Measurements from ENCODE around the gene MBNL1. TPM values are rescaled to one million over a fixed set of nuclear protein-coding genes. Genes with fewer than 3 reads are reported as not detected.
A peak's percentile ranks its signal among the peaks of the same experiment; 100 is the strongest.

Gene MBNL1
- polyA plus RNA-seq, 4 donors: 39.6 to 48.7 (median 40.6) TPM

- H3K36me3 ChIP-seq (ENCODE audit: control insufficient read depth in 3 of 3, insufficient read depth in 2 of 3, low read depth in 1 of 3, low read length in 3 of 3): peaks cover 0 to 2% (median 0%) of the 10 kb centered on the region in 3 donors
- no peaks in the 10 kb centered on the region for H3K9me3 ChIP-seq (ENCODE audit: control insufficient read depth in 2 of 2, insufficient read depth in 1 of 2, low read depth in 1 of 2, low read length in 1 of 2)
- DNase-seq (no peak), FAIRE-seq (no peak)
- H3K4me1 ChIP-seq (ENCODE audit: control insufficient read depth in 3 of 3, insufficient read depth in 2 of 3, low read depth in 1 of 3, low read length in 2 of 3): peaks cover 0 to 9% (median 0%) of the 10 kb centered on the region in 3 donors
- WGBS, 3 donors: 82 to 88% (median 82%) methylated on average over 2 of the region's 2 CpGs
- H3K27me3 ChIP-seq (ENCODE audit: control insufficient read depth in 3 of 3, insufficient read depth in 3 of 3, low read length in 3 of 3): no peaks in the 10 kb centered on the region
- no peak overlapping the region for H3K4me3 ChIP-seq (ENCODE audit: low read depth in 1 of 3, low read length in 3 of 3)
- H3K27ac ChIP-seq (ENCODE audit: low read depth in 1 of 3, low read length in 2 of 3): no peak overlapping the region
Observed at GRCh38 chr3:152325136-152325535, 56.4 kb downstream of the MBNL1 start.

GRCh38 chr3:152327203-152327602, 58.5 kb downstream of the MBNL1 start:
- Histone ChIP-seq H3K4me3 (ENCODE audit: low read depth in 1 of 3, low read length in 3 of 3) (no peak overlapping the region), H3K4me1 (ENCODE audit: control insufficient read depth in 3 of 3, insufficient read depth in 2 of 3, low read depth in 1 of 3, low read length in 2 of 3) (peaks cover 0 to 13% (median 0%) of the 10 kb centered on the region in 3 donors), H3K9me3 (ENCODE audit: control insufficient read depth in 2 of 2, insufficient read depth in 1 of 2, low read depth in 1 of 2, low read length in 1 of 2) (no peaks in the 10 kb centered on the region), H3K36me3 (ENCODE audit: control insufficient read depth in 3 of 3, insufficient read depth in 2 of 3, low read depth in 1 of 3, low read length in 3 of 3) (peaks cover 0 to 4% (median 0%) of the 10 kb centered on the region in 3 donors), H3K27ac (ENCODE audit: low read depth in 1 of 3, low read length in 2 of 3) (peak overlapping the region in 1 of 3 donors; percentile 2), H3K27me3 (ENCODE audit: control insufficient read depth in 3 of 3, insufficient read depth in 3 of 3, low read length in 3 of 3) (no peaks in the 10 kb centered on the region)
- no peak for DNase-seq
- no peak for FAIRE-seq
- WGBS, 3 donors: 96 to 98% (median 98%) methylated on average over 2 of the region's 2 CpGs

DNA sequence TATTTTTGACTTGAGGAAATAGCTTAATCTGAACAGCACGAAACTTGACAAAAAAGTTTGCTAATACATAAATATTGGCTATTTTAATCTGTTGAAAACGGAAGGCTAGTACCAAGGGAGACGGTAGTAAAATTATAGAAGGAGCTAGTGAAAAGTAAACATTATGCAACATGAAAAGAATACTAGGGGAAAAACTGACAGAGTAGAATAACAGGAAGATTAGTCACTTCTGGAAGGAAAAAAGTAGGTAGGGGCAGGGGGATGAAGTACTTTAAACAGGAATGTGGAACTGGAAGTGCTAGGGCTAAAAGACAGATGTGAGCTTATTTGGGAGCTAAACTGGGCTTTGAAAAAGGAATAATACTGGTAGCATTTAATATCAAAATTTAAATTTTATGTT, 60.1 kb downstream of the MBNL1 start:
- H3K27me3 ChIP-seq (ENCODE audit: control insufficient read depth in 3 of 3, insufficient read depth in 3 of 3, low read length in 3 of 3): no peaks in the 10 kb centered on the region
- FAIRE-seq (no peak), DNase-seq (peak in 1 of 2 donors; percentile 32)
- H3K36me3 ChIP-seq (ENCODE audit: control insufficient read depth in 3 of 3, insufficient read depth in 2 of 3, low read depth in 1 of 3, low read length in 3 of 3): peaks cover 0 to 4% (median 0%) of the 10 kb centered on the region in 3 donors
- H3K27ac ChIP-seq (ENCODE audit: low read depth in 1 of 3, low read length in 2 of 3): peak overlapping the region in 1 of 3 donors; percentile 15
- 41 to 78% (median 66%) methylated on average over 3 of the region's 3 CpGs for WGBS, 3 donors
- no peaks in the 10 kb centered on the region for H3K9me3 ChIP-seq (ENCODE audit: control insufficient read depth in 2 of 2, insufficient read depth in 1 of 2, low read depth in 1 of 2, low read length in 1 of 2)
- peaks cover 0 to 18% (median 0%) of the 10 kb centered on the region in 3 donors for H3K4me1 ChIP-seq (ENCODE audit: control insufficient read depth in 3 of 3, insufficient read depth in 2 of 3, low read depth in 1 of 3, low read length in 2 of 3)
- no peak overlapping the region for H3K4me3 ChIP-seq (ENCODE audit: low read depth in 1 of 3, low read length in 3 of 3)

DNA sequence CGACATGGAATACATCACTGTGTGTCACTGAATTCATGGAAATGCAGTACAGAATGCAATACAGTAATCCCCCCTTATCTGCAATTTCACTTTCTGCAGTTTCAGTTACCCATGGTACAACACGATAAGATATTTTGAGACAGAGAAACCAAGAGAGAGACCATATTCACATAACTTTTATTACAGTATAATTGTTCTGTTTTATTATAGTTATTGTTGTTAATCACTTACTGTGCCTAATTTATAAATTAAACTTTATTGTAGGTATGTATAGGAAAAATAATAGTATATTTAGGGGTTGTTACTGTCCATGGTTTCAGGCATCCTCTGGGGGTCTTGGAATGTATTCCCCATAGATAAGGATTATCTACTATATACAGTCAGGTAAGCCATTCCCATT, 61.8 kb downstream of the MBNL1 start:
- Histone ChIP-seq H3K4me1 (ENCODE audit: control insufficient read depth in 3 of 3, insufficient read depth in 2 of 3, low read depth in 1 of 3, low read length in 2 of 3) (peaks cover 0 to 15% (median 0%) of the 10 kb centered on the region in 3 donors), H3K4me3 (ENCODE audit: low read depth in 1 of 3, low read length in 3 of 3) (no peak overlapping the region), H3K27me3 (ENCODE audit: control insufficient read depth in 3 of 3, insufficient read depth in 3 of 3, low read length in 3 of 3) (no peaks in the 10 kb centered on the region), H3K27ac (ENCODE audit: low read depth in 1 of 3, low read length in 2 of 3) (no peak overlapping the region), H3K36me3 (ENCODE audit: control insufficient read depth in 3 of 3, insufficient read depth in 2 of 3, low read depth in 1 of 3, low read length in 3 of 3) (peaks cover 2 to 4% (median 2%) of the 10 kb centered on the region in 3 donors), H3K9me3 (ENCODE audit: control insufficient read depth in 2 of 2, insufficient read depth in 1 of 2, low read depth in 1 of 2, low read length in 1 of 2) (no peaks in the 10 kb centered on the region)
- DNase-seq (no peak), FAIRE-seq (no peak)
- WGBS, 3 donors: 22 to 38% (median 27%) methylated on average over 2 of the region's 2 CpGs

- H3K4me1 ChIP-seq (ENCODE audit: control insufficient read depth in 3 of 3, insufficient read depth in 2 of 3, low read depth in 1 of 3, low read length in 2 of 3): peaks cover 0 to 17% (median 0%) of the 10 kb centered on the region in 3 donors
- H3K4me3 ChIP-seq (ENCODE audit: low read depth in 1 of 3, low read length in 3 of 3): no peak overlapping the region
- DNase-seq (peak in 1 of 2 donors; percentile 7), FAIRE-seq (no peak)
- no peak overlapping the region for H3K27ac ChIP-seq (ENCODE audit: low read depth in 1 of 3, low read length in 2 of 3)
- no peaks in the 10 kb centered on the region for H3K27me3 ChIP-seq (ENCODE audit: control insufficient read depth in 3 of 3, insufficient read depth in 3 of 3, low read length in 3 of 3)
- 62 to 82% (median 67%) methylated on average over 2 of the region's 2 CpGs for WGBS, 3 donors
- peaks cover 2 to 4% (median 4%) of the 10 kb centered on the region in 3 donors for H3K36me3 ChIP-seq (ENCODE audit: control insufficient read depth in 3 of 3, insufficient read depth in 2 of 3, low read depth in 1 of 3, low read length in 3 of 3)
- no peaks in the 10 kb centered on the region for H3K9me3 ChIP-seq (ENCODE audit: control insufficient read depth in 2 of 2, insufficient read depth in 1 of 2, low read depth in 1 of 2, low read length in 1 of 2)
Observed at GRCh38 chr3:152331018-152331541, 62.4 kb downstream of the MBNL1 start.

GRCh38 chr3:152331998-152332397, 63.3 kb downstream of the MBNL1 start:
- 36 to 43% (median 41%) methylated on average over 1 of the region's 1 CpG for WGBS, 3 donors
- Histone ChIP-seq H3K4me1 (ENCODE audit: control insufficient read depth in 3 of 3, insufficient read depth in 2 of 3, low read depth in 1 of 3, low read length in 2 of 3) (peaks cover 0 to 17% (median 0%) of the 10 kb centered on the region in 3 donors), H3K4me3 (ENCODE audit: low read depth in 1 of 3, low read length in 3 of 3) (no peak overlapping the region), H3K27me3 (ENCODE audit: control insufficient read depth in 3 of 3, insufficient read depth in 3 of 3, low read length in 3 of 3) (no peaks in the 10 kb centered on the region), H3K36me3 (ENCODE audit: control insufficient read depth in 3 of 3, insufficient read depth in 2 of 3, low read depth in 1 of 3, low read length in 3 of 3) (peaks cover 2 to 4% (median 4%) of the 10 kb centered on the region in 3 donors), H3K9me3 (ENCODE audit: control insufficient read depth in 2 of 2, insufficient read depth in 1 of 2, low read depth in 1 of 2, low read length in 1 of 2) (no peaks in the 10 kb centered on the region), H3K27ac (ENCODE audit: low read depth in 1 of 3, low read length in 2 of 3) (peak overlapping the region in 1 of 3 donors; percentile 67)
- FAIRE-seq (no peak), DNase-seq (no peak)

DNA sequence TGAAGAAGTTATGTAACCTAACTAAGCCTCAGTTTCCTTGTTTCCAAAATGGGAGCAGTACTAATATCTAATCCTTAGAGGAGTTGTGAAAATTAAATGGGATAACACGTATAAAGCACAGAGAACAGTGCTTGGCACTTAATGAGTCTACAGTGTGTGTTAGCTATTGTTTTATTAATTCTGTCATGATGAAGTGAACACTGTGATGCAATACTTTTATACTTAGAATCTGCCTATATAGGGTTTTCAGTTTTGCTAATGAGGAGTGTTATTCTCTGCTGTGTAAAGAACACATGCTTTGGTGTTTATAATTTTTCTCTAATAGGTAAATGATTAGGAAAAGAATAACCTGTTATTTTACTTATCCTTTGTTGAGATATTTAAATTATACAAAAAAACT, 65.2 kb downstream of the MBNL1 start:
- 84 to 93% (median 89%) methylated on average over 1 of the region's 1 CpG for WGBS, 3 donors
- FAIRE-seq: no peak
- Histone ChIP-seq H3K4me1 (ENCODE audit: control insufficient read depth in 3 of 3, insufficient read depth in 2 of 3, low read depth in 1 of 3, low read length in 2 of 3) (peaks cover 0 to 15% (median 0%) of the 10 kb centered on the region in 3 donors), H3K36me3 (ENCODE audit: control insufficient read depth in 3 of 3, insufficient read depth in 2 of 3, low read depth in 1 of 3, low read length in 3 of 3) (peaks cover 4 to 6% (median 4%) of the 10 kb centered on the region in 3 donors), H3K27ac (ENCODE audit: low read depth in 1 of 3, low read length in 2 of 3) (no peak overlapping the region), H3K4me3 (ENCODE audit: low read depth in 1 of 3, low read length in 3 of 3) (no peak overlapping the region), H3K27me3 (ENCODE audit: control insufficient read depth in 3 of 3, insufficient read depth in 3 of 3, low read length in 3 of 3) (no peaks in the 10 kb centered on the region), H3K9me3 (ENCODE audit: control insufficient read depth in 2 of 2, insufficient read depth in 1 of 2, low read depth in 1 of 2, low read length in 1 of 2) (no peaks in the 10 kb centered on the region)
- DNase-seq: no peak

DNA sequence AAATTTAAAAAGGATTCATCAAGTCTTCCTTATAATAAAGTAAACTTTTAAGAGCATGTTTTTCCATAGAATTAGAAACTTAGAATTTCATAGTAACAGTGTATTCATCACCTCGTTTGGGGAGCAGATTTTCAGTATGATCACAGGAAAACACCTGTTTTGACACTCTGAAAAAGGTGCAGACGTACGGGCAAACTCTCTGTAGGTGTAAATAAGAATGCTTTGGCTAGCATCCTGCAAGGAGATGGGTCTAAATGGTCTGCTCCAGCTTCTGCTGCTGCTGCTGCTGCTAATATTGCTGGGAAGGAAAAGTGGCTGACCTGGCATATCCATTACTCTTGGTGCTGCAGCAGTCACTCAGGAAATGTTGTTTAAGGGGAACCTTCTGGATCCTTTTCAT, 66.0 kb downstream of the MBNL1 start:
- H3K4me3 ChIP-seq (ENCODE audit: low read depth in 1 of 3, low read length in 3 of 3): no peak overlapping the region
- peaks cover 0 to 15% (median 0%) of the 10 kb centered on the region in 3 donors for H3K4me1 ChIP-seq (ENCODE audit: control insufficient read depth in 3 of 3, insufficient read depth in 2 of 3, low read depth in 1 of 3, low read length in 2 of 3)
- FAIRE-seq: no peak
- DNase-seq: no peak
- no peaks in the 10 kb centered on the region for H3K27me3 ChIP-seq (ENCODE audit: control insufficient read depth in 3 of 3, insufficient read depth in 3 of 3, low read length in 3 of 3)
- peak overlapping the region in 1 of 3 donors; percentile 20 for H3K27ac ChIP-seq (ENCODE audit: low read depth in 1 of 3, low read length in 2 of 3)
- no peaks in the 10 kb centered on the region for H3K9me3 ChIP-seq (ENCODE audit: control insufficient read depth in 2 of 2, insufficient read depth in 1 of 2, low read depth in 1 of 2, low read length in 1 of 2)
- H3K36me3 ChIP-seq (ENCODE audit: control insufficient read depth in 3 of 3, insufficient read depth in 2 of 3, low read depth in 1 of 3, low read length in 3 of 3): peaks cover 4 to 6% (median 4%) of the 10 kb centered on the region in 3 donors
- 77 to 90% (median 80%) methylated on average over 3 of the region's 3 CpGs for WGBS, 3 donors

DNA sequence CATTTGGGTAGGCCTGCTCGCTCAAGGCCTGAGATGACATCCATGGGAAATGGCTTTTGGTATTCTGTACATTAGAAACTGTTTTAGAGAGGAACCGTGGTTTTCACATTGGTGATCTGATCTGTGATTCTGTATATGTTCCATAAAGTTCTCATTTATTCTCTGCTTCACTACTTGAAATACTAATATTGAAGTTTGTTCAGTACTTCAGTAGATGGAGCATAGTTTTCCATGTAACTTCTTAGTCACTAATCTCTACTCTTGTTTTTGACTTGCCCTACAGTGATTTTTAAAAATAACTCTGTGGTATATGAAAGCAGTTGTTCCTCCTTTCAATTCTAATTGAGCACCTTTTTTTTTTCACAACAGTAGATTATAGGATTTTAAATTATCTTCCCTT, 66.5 kb downstream of the MBNL1 start:
- Histone ChIP-seq H3K36me3 (ENCODE audit: control insufficient read depth in 3 of 3, insufficient read depth in 2 of 3, low read depth in 1 of 3, low read length in 3 of 3) (peaks cover under 1 to 9% (median 4%) of the 10 kb centered on the region in 3 donors), H3K27me3 (ENCODE audit: control insufficient read depth in 3 of 3, insufficient read depth in 3 of 3, low read length in 3 of 3) (no peaks in the 10 kb centered on the region), H3K4me3 (ENCODE audit: low read depth in 1 of 3, low read length in 3 of 3) (no peak overlapping the region), H3K4me1 (ENCODE audit: control insufficient read depth in 3 of 3, insufficient read depth in 2 of 3, low read depth in 1 of 3, low read length in 2 of 3) (peaks cover 0 to 10% (median 0%) of the 10 kb centered on the region in 3 donors), H3K27ac (ENCODE audit: low read depth in 1 of 3, low read length in 2 of 3) (no peak overlapping the region), H3K9me3 (ENCODE audit: control insufficient read depth in 2 of 2, insufficient read depth in 1 of 2, low read depth in 1 of 2, low read length in 1 of 2) (no peaks in the 10 kb centered on the region)
- DNase-seq (no peak), FAIRE-seq (no peak)
- 87 to 92% (median 87%) methylated on average over 2 of the region's 2 CpGs for WGBS, 3 donors
